GM20431 (cell line): ENCODE measurements around the gene MYO7B.

ENCODE experiments used
- in situ Hi-C: fragments of 300-500 bp; cut with MseI, MboI; formaldehyde crosslinking; loops from one replicate; pipeline ENCODE4 v1.15.0; 2020; ENCODE audit warnings: low sequenced_read_pairs; ENCODE audit not compliant: unreplicated experiment

MYO7B gene

DNA sequence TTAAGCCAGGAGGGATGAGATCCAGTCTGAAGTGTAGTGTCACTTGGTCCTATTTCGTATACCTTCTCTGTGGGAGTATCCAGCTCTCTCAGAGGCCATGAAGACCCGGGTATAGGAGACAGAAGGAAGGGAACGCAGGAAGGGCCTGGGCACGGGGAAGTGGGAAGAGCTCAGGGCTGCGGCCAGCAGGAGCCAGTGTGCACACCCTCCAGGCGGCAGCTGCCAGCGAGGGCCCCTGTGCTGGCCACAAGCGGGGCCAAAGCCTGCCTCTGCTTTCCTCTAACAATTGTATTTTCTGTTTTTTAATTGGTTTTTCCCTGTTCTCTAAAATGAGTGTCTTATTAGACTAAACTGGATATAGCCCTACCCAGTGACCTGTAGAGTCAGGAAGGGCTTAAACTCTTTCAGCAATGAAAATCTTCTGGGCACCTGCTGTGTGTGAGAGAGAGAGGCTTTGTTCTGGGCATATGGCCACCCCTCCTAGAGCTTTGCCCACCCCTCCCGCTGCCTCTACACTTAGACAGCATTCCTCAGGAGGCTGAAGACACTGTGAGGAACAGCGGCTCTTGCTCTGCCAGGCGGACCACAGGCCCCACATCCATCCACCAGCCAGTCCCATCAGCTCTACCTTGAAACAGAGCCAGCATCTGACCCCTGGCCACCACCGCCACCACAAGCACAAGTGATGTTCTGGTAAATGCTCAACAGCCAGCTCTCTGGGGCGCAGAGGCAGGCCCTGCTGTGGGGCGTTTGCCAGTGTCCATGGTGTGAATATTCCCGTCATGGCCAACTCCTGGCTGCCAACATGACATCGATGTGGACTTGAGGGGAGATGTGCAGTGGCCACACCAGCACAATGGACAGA lies 120.0 kb downstream of the MYO7B start:
- in situ Hi-C loops: no loop called here

DNA sequence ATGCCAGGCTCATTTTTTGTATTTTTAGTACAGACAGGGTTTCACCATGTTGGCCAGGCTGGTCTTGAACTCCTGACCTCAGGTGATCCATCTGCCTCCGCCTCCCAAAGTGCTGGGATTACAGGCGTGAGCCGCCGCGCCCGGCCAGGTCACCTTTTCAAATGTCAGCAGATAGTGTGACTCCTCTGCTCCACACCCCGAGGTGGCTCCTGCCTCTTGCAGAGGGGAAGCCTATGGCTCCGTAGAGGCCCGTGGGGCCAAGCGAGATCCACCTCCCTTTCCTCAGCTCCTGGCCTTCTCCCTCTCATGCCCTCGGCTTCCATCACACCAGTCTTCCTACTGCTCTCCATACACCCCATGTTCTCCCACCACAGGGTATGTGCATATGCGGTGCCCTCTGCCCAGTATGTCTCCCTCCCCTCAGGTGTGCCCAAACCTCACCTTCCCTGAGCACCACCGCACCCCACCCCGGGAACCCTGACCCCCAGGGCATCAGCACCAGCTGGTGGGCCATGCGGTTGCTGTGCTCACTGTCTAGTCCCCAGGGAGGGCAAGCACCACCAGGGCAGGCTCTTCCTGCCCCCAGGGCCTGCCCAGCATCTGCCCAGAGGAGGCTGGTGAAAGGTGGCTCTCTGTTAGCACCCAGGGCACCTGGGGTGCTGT lies 121.2 kb downstream of the MYO7B start:
- in situ Hi-C loops: no loop called here

DNA sequence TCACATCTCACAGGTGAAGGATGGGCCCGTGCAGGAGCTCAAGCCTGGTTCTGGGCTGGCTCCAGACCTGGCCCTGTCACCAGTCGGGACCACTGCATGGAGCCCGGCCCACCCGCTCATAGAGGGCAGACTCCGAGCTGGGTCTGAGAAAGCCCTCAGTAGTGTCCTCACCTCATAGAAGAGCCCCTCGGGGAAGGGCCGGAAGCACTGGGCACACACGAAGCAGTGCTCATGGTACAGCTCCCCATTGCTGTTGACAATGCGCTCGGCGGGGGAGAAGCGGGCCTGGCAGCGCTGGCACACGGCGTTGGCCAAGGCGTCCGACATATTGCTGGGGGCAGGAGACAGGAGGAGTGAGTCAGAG lies 121.7 kb downstream of the MYO7B start:
- in situ Hi-C loops: no loop called here

DNA sequence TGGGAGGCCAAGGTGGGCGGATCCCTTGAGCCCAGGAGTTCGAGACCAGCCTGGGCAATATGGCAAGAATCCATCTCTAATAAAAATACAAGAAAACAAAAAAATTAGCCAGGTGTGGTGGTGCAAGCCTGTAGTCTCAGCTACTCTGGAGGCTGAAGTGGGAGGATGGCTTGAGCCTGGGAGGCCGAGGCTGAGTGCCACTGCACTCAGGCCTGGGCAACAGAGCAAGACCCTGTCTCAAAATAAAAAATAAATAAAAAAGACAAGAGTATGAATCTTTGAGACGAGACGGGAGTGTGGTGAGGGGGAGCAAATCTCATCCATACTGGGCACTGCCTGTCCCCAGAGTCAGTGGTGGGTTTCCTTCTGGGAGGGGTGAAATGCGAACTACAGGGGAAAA lies 122.7 kb downstream of the MYO7B start:
- in situ Hi-C loops: no loop called here

DNA sequence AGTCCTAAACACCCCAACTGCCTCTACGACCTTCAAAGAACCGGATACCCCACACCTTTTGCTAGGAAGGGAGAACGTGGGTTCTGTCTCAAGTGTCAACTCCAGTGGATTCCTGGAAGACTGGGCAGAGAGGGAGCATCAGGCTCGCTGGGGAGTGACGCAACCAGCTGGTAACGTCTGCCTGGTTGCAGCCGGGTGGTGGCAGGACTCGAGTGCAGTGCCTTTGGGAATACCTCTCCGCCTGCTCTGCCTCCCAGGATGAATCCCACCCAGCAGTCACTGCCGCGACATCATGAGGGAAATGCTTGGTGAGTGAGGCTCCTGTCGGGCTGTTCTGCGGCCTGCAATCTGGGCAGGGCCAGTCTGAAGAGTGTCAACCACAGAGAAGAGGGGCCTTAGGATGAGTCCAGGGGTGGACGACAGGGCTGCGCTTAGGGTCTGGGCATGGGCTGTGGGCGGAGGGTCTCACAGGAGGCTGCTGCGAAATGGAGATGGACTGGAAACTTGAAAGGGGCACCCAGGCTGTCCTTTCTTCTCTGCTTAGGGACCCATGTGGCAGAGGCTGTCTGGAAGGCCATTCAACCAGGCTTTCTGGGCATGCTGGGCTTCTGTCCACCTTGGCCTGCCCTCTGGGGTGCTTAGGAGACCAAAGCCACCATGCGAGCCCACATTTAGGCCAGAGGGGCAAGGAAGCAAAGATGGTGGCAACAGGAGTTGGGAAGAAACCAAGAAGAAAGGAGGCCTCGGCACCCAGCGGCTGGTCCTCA lies 123.3 kb downstream of the MYO7B start:
- in situ Hi-C loops: no loop called here

DNA sequence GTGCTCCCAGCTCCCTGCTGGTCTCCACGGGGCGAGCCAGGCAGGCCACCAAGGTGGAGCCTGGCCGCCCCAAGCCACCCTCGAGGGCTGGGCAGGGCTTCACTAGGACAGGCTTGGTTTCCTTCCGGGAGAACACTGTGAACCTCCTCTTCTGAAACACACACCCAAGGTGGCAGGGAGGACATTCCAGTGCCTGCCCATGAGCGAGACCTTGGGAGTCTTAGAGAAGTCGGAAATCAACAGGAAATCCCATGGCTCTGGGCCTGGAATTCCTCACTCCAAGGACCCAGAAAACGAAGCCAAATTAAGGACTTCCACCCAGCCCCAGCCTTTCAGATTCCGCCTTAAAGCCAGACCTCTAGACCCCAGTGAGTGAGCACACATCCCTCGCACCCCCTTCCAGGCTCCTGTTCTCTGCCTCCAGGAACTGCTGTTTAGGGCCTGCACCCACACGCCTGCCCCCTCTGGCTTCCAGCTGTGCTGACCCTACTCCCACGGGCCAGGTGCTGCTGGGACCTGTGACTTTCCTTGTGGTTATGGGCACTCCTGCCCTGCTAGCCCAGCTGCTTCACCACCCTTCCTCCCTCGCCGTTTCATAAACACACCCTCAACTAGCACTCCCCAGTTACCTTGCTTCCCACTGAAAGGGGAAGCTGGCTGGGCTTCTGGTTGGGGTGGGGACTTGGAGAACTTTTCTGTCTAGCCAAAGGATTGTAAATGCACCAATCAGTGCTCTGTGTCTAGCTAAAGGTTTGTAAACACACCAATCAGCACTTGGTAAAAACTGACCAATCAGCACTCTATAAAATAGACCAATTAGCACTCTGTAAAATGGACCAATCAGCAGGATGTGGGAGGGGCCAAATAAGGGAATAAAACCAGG lies 124.2 kb downstream of the MYO7B start:
- in situ Hi-C loops: no loop called here

DNA sequence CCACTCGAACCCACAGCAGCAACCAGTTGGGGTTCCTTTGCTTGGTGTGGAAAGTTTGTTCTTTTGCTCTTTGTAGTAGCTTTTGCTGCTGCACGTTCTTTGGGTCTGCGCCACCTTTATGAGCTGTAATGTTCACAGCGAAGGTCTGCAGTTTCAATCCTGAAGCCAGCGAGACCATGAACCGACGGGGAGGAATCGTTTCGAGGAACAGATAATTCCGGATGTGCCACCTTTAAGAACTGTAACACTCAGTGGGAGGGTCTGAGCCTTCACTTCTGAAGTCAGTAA lies 124.8 kb downstream of the MYO7B start:
- in situ Hi-C loops: no loop called here

DNA sequence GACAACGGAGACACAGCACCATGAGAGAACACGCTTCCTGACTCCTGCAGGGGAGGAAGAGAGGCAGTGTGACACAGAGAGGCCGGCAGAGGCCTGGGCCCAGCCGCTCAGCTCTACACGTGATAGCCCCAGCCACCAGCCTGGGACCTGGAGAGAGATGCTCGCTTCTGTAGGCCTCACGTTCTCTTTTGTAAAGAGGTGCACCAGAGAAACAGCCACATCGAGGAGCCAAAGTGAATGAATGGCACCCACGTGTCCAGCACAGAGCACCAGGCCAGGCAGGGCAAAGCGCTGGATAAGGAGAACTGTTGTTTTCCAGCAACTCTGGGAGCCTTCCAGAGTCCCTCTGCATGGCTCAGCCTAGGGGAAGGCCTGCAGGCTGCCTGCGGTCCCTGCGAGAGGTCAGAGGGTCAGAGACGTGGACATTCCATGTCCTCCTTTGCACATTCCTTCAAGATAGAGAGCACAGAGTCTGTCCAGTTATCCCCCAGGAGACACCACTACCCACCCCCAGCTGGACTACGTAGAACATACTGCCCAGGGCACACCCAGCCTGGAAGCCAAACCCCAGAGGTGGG lies 125.7 kb downstream of the MYO7B start:
- in situ Hi-C loops: no loop called here

DNA sequence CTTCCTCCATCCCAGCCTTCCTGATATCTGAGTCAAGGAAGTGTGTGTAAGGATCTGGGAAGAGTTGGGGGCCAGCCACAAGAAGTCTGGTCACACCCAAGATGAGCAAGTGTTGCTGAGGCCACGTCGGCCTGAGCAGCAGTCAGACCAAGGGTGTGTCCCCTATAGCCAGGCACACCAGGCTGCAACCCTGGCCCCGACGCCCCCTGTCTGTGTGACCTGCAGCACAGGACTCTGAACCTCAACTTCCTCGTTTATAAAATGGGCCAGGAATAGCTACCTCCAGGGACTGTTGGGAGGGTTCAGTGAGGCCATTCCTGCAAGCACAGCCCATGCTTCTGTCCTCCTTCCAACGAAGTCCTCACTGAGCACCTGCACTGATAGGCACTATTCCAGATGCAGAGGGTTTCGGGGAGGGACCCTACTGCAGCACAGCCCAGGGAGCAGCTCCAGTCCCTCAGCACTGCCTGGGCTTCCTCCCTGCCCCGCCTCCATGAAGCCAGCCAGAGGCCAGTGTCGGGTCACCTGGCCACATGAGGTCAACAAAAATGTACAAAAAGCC lies 126.5 kb downstream of the MYO7B start:
- in situ Hi-C loops: no loop called here

DNA sequence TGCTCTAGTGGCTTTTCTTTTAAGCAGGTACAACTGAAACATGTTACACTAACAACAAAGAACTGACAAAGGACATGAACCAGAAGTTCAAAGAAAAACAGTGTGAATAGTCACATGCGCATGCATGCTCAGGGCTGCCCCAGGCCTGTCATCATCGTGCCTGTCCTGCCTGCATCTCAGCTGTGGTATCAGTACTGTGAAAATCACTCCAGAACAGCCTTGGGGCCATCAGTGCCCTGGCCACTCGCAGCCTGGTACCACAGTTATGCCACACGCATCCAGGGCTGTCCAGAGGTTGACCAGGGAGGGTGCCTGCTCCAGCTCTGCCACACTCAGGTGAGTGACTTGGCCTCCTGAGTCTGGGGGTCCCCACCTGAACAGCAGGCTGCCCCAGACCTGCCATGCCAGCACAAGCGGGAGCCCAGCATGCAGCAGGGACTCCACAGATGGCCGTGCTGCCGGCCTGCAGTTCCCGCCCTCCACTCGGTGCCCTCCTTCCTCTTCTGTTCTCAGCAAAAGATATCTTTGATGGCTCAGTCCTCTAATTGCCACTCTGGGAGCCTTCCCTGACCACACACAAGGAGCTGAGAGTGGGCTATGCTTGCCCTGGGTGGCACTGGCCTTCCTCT lies 127.6 kb downstream of the MYO7B start:
- in situ Hi-C loops: no loop called here

DNA sequence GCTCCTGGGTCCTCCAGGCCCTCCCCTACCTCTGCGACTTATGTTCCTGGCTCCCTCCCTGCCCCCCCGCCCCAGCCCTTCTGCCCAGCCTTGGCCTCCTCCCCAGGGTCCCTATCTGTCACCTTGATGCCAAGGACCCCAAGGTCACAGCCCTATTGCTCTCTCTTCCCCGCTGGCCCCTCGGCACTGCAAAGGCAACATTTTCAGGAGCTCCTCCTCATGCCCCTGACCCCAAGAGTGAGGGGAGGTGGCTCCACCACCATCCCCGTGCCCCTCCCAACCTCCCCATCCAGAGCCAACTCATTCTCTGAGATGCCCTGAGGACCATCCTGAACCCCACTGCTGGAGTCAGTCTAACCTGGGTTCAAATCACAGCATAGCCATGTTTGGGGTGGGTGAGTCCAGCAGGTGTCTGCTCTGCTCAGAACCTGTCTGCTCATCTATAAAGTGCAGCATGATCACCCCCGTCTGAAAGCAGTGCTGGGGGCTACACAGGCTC lies 128.1 kb downstream of the MYO7B start:
- in situ Hi-C loops: no loop called here

DNA sequence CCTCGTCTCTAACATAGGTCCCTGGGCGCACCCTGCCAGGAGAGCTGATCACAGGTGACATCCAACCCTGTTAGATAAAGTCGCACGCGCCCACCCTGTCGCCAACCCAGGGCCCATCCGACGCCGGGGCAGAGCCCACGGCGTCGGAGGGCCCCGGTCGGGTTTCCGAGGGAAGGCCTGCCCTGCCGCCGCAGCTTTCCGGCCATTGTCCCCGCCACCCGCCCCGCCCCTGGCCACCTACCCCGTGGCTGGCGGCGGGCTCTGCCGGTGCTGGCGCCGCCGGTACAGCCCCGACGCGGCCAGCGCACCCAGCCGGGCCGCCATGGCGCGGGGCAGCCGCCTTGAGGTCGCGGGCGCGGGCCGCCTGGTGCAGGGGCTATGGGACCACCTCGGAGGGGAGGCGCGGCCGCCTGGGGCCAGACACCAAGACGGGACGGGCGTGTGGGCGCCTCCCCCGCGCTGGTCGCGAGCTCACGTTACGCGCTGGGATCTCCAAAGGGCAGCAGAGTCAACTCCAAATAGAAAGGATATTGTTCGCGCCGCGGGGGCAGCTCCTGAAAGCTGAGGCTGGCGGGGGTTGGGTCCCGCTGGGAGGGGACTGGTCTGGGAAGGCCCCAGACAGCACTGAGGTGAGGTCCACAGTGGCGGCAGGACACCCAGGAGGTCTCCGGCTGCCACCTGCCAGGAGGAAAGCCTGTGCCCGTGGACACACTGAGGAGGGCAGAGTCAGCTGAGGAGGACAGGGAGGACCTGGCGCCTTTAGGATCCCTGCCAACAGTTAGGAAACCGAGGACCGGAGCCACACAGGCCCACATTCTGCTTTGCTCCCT lies 128.8 kb downstream of the MYO7B start:
- in situ Hi-C loops: no loop called here

DNA sequence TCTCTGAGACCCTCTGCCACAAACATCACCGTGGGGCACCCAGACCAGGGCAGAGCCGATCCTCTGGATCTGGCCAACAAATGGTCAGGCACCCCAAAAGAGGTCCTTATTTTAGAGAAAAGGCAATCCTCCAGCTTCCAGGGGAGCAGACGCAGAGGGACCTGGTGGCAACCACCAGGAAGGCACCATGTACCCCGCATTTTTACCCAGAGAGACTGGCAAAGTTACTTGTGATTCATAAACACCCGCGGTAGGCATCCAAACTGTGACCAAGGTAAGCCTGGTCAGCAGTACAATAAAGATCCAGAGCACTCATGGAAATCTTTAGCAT lies 129.4 kb downstream of the MYO7B start:
- in situ Hi-C loops: no loop called here

DNA sequence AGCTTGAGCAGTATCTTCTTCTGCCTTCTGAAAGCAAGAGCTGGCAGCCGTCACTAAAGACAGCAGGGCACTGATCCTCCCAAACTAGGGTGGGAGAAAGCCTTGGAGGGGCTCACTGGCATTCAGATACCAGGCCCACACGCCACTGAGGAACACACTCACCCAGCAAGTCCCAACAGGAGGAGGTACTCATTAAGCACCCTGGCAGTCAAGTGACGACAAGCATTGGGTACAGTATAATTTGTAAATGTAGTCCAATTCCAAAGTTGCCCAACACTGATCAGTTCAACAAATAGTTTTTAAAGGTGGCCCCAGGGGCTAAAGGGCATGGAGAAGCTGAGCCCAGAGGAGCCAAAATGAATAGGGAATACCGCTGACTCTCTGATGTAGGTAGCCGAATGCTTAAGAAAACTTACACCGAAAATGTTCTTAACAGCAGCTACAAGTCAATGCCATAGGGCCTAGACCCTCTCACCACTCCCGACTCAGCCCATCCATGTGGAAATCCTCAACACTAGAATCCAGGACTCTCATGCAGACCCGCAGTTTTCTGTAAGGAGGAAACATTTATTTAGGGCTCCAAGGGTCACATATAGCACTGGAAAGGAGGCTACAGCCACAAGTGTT lies 129.9 kb downstream of the MYO7B start:
- in situ Hi-C loops: no loop called here

DNA sequence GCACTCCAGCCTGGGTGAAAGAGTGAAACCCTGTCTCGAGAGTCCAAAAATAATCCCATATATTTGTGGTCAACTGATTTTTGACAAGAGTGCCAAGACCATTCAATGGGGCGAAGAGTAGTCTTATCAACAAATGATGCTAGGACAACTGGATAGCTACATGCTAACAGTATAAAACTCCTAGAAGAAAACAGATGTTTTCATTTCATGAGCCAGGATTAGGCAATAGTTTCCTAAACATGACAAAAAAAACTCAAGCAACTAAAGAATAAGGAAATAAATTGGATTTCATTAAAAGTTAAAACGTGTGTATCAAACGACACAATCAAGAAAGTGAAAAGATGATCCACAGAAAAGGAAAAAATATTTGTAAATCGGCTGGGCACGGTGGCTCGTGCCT lies 133.6 kb downstream of the MYO7B start:
- in situ Hi-C loops: no loop called here

DNA sequence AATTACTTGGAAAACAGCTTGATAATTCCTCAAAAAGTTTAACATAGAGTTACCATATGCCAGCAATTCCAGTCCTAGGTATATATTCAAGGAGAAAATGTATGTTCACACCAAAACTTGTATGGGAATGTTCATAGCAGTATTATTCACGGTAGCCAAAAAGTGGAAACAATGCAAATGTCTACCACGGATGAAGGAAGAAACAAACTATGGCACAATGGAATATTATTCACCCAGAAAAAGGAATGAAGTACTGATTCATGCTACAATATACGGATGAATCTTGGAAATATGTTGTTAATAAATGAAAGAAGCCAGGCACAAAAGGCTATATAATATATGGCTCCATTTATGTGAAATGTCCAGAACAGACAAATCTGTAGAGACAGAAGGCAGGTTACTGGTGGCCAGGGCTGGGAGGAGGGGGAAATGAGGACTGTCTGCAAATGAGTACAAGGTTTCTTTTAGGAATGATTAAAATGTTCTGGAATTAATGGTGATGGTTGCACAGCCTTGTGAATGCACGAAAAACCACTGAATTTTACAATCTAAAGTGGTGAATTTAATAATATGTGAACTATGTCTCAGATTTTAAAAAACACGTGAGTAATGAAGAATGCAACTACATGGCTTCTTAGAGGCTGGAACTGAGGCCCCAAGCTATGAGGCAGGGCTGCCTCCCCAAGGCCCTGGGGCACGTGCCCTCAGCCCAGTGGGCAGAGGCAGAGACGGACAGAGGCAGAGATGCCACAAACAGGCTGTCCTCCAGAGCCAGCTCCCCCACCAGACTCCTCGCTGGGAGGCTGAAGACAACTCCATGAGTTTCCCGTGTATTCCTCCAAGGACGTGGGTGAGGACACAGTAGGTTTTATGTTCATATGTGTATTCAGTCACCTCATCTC lies 134.8 kb downstream of the MYO7B start:
- in situ Hi-C loops: no loop called here

DNA sequence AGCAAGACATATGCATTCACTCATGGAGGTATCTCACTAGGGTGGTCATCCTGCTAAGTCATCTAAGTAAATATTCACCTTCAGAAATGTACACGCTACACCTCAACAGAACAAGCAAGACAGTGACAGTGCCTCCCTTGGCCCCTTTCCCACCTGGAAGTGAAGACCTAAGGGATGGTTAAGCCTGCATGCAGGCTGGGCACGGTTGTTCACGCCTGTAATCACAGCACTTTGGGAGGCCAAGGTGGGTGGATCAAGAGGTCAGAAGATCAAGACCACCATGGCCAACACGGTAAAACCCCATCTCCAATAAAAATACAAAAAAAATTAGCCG lies 135.4 kb downstream of the MYO7B start:
- in situ Hi-C loops: no loop called here
